ENCODE measurements around the gene RYR2.

- TF ChIP-seq CTCF (IDR thresholded peaks at IDR 0.05): no peak
- no peak for TF ChIP-seq POLR2A (IDR thresholded peaks at IDR 0.05)
Measured at GRCh38 chr1:237197470-237198425, 155.8 kb downstream of the RYR2 start.
